Measurements from ENCODE around the gene PSEN1.

GRCh38 chr14:73091044-73091443 is 45.3 kb upstream of the PSEN1 start:
- TF ChIP-seq POLR2AphosphoS5 (IDR thresholded peaks at IDR 0.05): no peak
- no peak for TF ChIP-seq EP300 (IDR thresholded peaks at IDR 0.05; ENCODE audit: low read depth)

Data from transverse colon (tissue), 3 donors.